ENCODE data around the gene OSBPL7. TPM values are rescaled to one million over a fixed set of nuclear protein-coding genes. Genes with fewer than 3 reads are reported as not detected.

OSBPL7 gene
- total and polyA plus RNA-seq, 2 of the 13 experiments (the other 11 are each of a cell fraction or from before 2014, with no cell fraction given), result 4.7 to 6.6 TPM

GRCh38 chr17:47831003-47831933 lies 9.7 kb upstream of the OSBPL7 start, which contains the start of the genes LRRC46 and MRPL10 (continued):
- TF ChIP-seq JUN (CRISPR knock-in tag; IDR thresholded peaks at IDR 0.05) (no peak), ZNF788 (CRISPR knock-in tag; IDR thresholded peaks at IDR 0.05; ENCODE audit: borderline replicate concordance) (peak; percentile 81; the same call in 1 of the 2 replicates), HOXD1 (CRISPR knock-in tag; IDR thresholded peaks at IDR 0.05) (peak; percentile 41; the same call in 1 of the 2 replicates), ZNF597 (CRISPR knock-in tag; IDR thresholded peaks at IDR 0.05) (no peak), ZNF281 (CRISPR knock-in tag; IDR thresholded peaks at IDR 0.05; ENCODE audit: borderline replicate concordance) (peak; percentile 54; the same call in 1 of the 2 replicates), REL (CRISPR knock-in tag; conservative IDR thresholded peaks at IDR 0.05) (no peak), CBX2 (IDR thresholded peaks at IDR 0.05; ENCODE audit: low read depth, low read length) (no peak), CBX2 (CRISPR knock-in tag; IDR thresholded peaks at IDR 0.05; ENCODE audit: low read depth) (no peak), SIX4 (CRISPR knock-in tag; IDR thresholded peaks at IDR 0.05) (no peak; the same call in 1 of the 2 replicates), NKX3-1 (CRISPR knock-in tag; IDR thresholded peaks at IDR 0.05) (no peak; the same call in 1 of the 2 replicates), NR2F1 (CRISPR knock-in tag; IDR thresholded peaks at IDR 0.05) (no peak), KAT8 (CRISPR knock-in tag; IDR thresholded peaks at IDR 0.05) (peak; percentile 99), ATRX (CRISPR knock-in tag; IDR thresholded peaks at IDR 0.05; ENCODE audit: borderline replicate concordance) (0 out of 2 replicates have a peak, but pooled peaks have one; percentile 30), ZNF589 (CRISPR knock-in tag; conservative IDR thresholded peaks at IDR 0.05) (peak; percentile 78; the same call in 1 of the 2 replicates), ZBTB34 (CRISPR knock-in tag; IDR thresholded peaks at IDR 0.05) (0 out of 2 replicates have a peak, but pooled peaks have one; percentile 0), CBFB (CRISPR knock-in tag; IDR thresholded peaks at IDR 0.05) (peak; percentile 76; the same call in 1 of the 2 replicates), GMEB1 (CRISPR knock-in tag; IDR thresholded peaks at IDR 0.05; ENCODE audit: borderline replicate concordance) (peak; percentile 82; the same call in 1 of the 2 replicates), PHB2 (IDR thresholded peaks at IDR 0.05; ENCODE audit: partially characterized antibody) (no peak), NFYC (CRISPR knock-in tag; IDR thresholded peaks at IDR 0.05) (peak; percentile 60), EEA1 (CRISPR knock-in tag; IDR thresholded peaks at IDR 0.05; ENCODE audit: borderline replicate concordance) (peak; percentile 82; the same call in 1 of the 2 replicates), MLLT10 (CRISPR knock-in tag; IDR thresholded peaks at IDR 0.05) (no peak), ZNF232 (CRISPR knock-in tag; IDR thresholded peaks at IDR 0.05; ENCODE audit: borderline replicate concordance) (peak; percentile 56; the same call in 1 of the 2 replicates)

Measured in HepG2 (cell line).